ENCODE data around the gene TMEM132A.

DNA sequence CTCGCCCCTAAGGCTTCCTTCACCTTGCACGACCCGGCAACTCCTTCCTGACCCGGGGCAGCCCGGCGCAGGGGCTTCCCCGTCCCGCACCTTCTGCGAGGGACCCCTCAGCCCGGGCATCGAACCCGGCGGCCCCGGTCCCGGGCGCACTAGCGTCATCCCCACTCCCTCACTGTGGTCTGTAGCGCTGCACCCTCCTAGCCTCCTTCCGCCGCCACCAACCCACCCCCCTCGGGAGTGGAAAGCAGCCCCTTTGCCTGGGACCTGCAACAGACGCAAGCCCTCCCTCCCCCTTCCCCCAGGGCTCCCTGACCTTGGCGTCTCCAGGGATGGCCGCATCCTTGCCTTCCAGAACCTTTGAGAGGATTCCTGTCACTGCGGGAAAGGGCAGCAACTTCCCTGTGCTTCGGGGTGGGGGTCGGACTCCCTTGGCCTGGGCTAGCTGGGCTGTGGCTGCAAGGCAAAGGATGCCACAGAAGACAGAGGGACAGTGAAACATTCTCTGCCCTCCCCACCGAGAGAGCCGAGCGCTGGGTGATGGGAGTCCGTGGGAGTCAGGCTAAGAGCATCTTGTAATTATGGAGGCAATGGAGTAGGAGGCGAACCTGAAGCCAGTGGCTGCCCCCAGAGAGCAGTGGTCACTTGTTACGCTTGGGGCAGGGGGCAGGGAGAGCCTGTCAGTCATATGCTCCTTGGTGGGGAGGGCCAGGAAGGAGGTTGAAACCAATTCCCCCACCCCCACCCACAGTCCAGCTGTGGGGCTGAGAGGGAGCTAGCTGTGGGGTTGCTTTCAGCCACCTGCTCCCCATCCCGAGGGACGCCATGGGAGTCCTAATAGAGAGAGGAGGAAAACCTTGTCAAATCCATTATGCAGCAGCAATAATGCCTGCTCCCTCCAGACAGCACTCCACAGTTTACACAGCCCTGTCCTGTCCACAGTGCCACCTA is 920 bp downstream of the TMEM132A start:
- TF ChIP-seq POLR2A (IDR thresholded peaks at IDR 0.05; ENCODE audit: low read length) (no peak), GATA1 (IDR thresholded peaks at IDR 0.05; ENCODE audit: low read depth, low read length) (no peak)

All from erythroblast (primary cell).